Epidermal melanocyte (primary cell): ENCODE measurements around the gene CFAP92.

ENCODE experiments used
- DNase-seq: peaks from one replicate; pipeline ENCODE4 v3.0.0; 2011; ENCODE audit warnings: low spot score; ENCODE audit not compliant: insufficient read length

CFAP92 gene

GRCh38 chr3:129026728-129027543 is 33.1 kb upstream of the CFAP92 start:
- peak; percentile 92 for DNase-seq

- DNase-seq = peak; percentile 75
These were observed 32.0 kb upstream of the CFAP92 start for GRCh38 chr3:129025691-129026435.

GRCh38 chr3:129025108-129025507 is 31.2 kb upstream of the CFAP92 start:
- no peak for DNase-seq

GRCh38 chr3:129023909-129024308 is 30.0 kb upstream of the CFAP92 start:
- DNase-seq = no peak

GRCh38 chr3:129023008-129023358 is 29.1 kb upstream of the CFAP92 start:
- no peak for DNase-seq

- no peak for DNase-seq
These were observed 28.5 kb upstream of the CFAP92 start for GRCh38 chr3:129022114-129023007.

GRCh38 chr3:129021140-129021551 is 27.3 kb upstream of the CFAP92 start:
- DNase-seq = no peak

- DNase-seq = no peak
These were observed 26.8 kb upstream of the CFAP92 start for GRCh38 chr3:129020691-129021090.

GRCh38 chr3:129019266-129019665 is 25.4 kb upstream of the CFAP92 start:
- no peak for DNase-seq

- no peak for DNase-seq
These were observed 24.9 kb upstream of the CFAP92 start for GRCh38 chr3:129018751-129019150.

- DNase-seq = no peak
These were observed 24.4 kb upstream of the CFAP92 start for GRCh38 chr3:129018271-129018670.

- no peak for DNase-seq
These were observed 23.6 kb upstream of the CFAP92 start for GRCh38 chr3:129017484-129017899.

GRCh38 chr3:129016720-129017483 is 23.0 kb upstream of the CFAP92 start:
- DNase-seq = no peak

GRCh38 chr3:129016356-129016719 is 22.5 kb upstream of the CFAP92 start:
- no peak for DNase-seq

- DNase-seq = no peak
These were observed 21.7 kb upstream of the CFAP92 start for GRCh38 chr3:129015388-129016105.

- no peak for DNase-seq
These were observed 21.0 kb upstream of the CFAP92 start for GRCh38 chr3:129014793-129015345.

GRCh38 chr3:129014148-129014547 is 20.3 kb upstream of the CFAP92 start:
- DNase-seq = no peak

GRCh38 chr3:129013491-129013891 is 19.6 kb upstream of the CFAP92 start:
- no peak for DNase-seq

- no peak for DNase-seq
These were observed 16.6 kb upstream of the CFAP92 start for GRCh38 chr3:129010310-129010956.

GRCh38 chr3:129009266-129009665 is 15.4 kb upstream of the CFAP92 start:
- no peak for DNase-seq
